Epithelial cell of alveolus of lung (primary cell): ENCODE measurements around the gene ENPP6. TPM values are rescaled to one million over a fixed set of nuclear protein-coding genes. Genes with fewer than 3 reads are reported as not detected.

Experiments used
- total RNA-seq: library from RNA; depleted of rRNA; stranded (reverse); fragments of >200 nt; gene quantifications from 2 replicates; pipeline ENCODE4 v1.2.1, GENCODE V29; 2015

The ENPP6 gene
- total RNA-seq = under 0.01 and 0.13 TPM in 2 replicates

DNA sequence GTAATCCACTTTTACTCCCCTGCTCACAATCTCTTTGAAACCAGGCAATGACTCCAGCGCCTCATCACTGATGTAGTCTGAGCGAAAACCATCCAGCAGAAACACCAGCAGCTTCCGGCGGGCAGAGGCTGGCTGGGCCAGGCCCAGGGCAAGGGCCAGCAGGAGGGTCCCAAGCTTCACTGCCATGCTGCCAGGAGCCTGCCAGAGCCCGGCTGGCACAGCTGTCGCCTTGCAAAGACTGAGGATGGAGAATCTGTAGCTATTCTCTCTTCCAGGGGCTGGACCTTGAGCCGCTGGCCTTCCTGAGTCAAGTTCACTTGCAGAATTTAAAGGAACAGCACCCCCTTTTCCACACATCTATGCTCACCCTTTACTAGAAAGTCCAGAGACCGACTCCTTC lies at the start of gene ENPP6:
Gene ENPP6 (minus strand): TSS at position 240 of the 400 bp plus-strand sequence. CDS start 54 bp downstream, at position 186.

